ENCODE measurements around the gene UBE2E1.

UBE2E1 gene

DNA sequence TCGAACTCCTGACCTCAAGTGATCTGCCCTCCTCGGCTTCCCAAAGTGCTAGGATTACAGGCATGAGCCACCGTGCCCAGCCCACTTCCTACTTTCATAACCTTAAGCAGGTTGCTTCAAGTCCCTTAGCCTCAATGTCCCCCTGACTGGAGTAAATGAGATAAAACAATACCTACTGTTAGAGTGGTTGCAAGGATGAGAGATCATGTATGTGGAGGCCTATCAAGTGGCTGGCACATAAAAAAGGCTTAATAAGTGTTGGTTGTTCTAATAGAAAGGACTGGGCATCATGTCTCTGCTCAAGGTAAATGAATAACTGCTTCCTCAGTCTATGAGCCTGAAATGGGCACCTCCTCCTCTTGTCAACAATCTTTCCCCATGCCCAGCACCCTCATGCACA is 25.9 kb upstream of the UBE2E1 start:
- Mint-ChIP-seq H3K4me1 (ENCODE audit: low read depth) (no peaks in the 10 kb centered on the region), H3K27me3 (peaks cover 26% of the 10 kb centered on the region), H3K9me3 (no peaks in the 10 kb centered on the region), H3K36me3 (ENCODE audit: low read depth) (no peaks in the 10 kb centered on the region), H3K27ac (no peak overlapping the region), H3K4me3 (no peak overlapping the region)
- DNase-seq = no peak

DNA sequence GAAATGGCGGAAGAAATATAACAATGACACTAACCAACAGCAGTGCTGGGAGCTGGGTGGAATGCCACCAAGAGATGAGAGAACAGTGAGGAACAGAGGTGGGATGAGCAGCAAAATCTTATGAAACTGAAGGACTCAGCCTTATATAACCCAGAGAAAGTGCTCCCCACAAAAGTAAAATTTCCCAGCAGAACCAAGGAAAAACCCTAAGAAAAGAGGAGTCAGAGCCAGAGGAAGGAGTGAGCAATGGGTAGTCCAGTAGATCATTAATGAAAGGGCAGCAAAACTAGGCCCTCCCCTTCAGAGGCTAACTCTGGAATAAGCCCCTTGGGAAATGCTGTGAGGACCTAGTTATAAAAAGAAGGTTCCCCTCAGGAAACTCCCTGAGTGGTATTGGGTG is 24.7 kb upstream of the UBE2E1 start:
- Mint-ChIP-seq H3K36me3 (ENCODE audit: low read depth) (no peaks in the 10 kb centered on the region), H3K27ac (no peak overlapping the region), H3K27me3 (peaks cover 26% of the 10 kb centered on the region), H3K9me3 (no peaks in the 10 kb centered on the region), H3K4me1 (ENCODE audit: low read depth) (no peaks in the 10 kb centered on the region), H3K4me3 (no peak overlapping the region)
- DNase-seq = no peak

DNA sequence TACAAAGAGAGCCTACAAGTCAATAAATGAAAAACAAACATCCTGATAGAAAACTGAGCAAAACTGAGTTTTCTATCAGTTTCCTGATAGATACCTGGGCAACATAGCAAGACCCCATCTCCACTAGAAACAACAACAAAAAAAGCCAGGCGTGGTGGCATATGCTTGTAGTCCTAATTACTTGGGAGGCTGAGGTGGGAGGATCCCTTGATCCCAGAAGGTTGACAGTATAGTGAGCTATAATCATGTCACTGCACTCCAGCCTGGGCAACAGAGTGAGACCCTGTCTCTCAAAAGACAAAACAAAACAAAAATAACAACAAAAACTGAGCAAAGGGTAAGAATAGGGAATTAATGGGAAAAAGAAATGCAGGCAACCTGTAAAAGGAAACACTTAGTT is 23.9 kb upstream of the UBE2E1 start:
- H3K27ac Mint-ChIP-seq = no peak overlapping the region
- peaks cover 26% of the 10 kb centered on the region for H3K27me3 Mint-ChIP-seq
- H3K9me3 Mint-ChIP-seq = no peaks in the 10 kb centered on the region
- no peaks in the 10 kb centered on the region for H3K4me1 Mint-ChIP-seq (ENCODE audit: low read depth)
- no peak for DNase-seq
- no peak overlapping the region for H3K4me3 Mint-ChIP-seq
- H3K36me3 Mint-ChIP-seq (ENCODE audit: low read depth) = no peaks in the 10 kb centered on the region

DNA sequence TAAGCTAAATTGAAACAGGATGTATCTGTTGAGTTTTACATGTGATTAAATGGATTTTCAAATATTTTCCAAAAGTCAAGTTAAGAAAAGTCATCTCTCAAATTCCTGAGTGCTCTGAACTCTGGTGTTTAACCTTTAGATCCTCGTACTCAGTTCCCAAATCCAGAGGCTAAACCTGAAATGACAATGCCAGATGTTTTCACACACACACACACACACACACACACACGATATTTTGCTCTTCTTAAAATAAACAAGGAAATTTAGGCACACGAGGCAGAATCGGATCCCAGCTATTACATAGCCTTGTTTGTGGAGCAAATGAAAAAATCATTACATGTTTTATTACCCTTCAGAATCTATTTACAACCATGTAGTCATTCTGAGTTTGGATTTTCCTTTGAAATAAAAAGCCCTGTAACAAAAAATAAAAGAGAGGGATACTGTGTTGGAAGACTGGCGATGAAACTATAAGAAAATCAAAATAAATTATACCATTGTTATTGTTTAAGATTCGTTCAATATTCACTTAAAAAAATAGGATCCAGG is 20.6 kb upstream of the UBE2E1 start:
- H3K4me1 Mint-ChIP-seq (ENCODE audit: low read depth) = no peaks in the 10 kb centered on the region
- no peak overlapping the region for H3K27ac Mint-ChIP-seq
- peaks cover 21% of the 10 kb centered on the region for H3K27me3 Mint-ChIP-seq
- H3K4me3 Mint-ChIP-seq = no peak overlapping the region
- DNase-seq = no peak
- H3K36me3 Mint-ChIP-seq (ENCODE audit: low read depth) = no peaks in the 10 kb centered on the region
- H3K9me3 Mint-ChIP-seq = no peaks in the 10 kb centered on the region

DNA sequence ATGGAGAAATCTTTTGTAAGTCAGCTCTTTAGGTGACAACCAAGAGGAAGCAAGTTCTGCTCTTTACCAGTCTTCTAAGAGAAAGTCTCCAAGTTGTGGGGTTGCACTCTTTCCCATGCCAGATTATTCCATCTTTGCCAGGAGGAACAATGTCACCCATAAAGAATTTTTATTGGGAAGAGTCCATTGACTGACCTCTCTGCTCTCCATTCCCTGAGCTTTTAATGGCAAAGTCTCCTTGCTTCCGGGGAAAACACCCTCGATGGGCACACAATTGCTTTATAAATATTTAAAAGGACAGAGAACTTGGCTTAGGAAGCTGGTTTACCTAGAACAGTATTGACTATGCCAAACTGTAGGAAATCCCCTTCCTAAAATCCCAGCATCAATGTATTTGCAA is 19.9 kb upstream of the UBE2E1 start:
- H3K36me3 Mint-ChIP-seq (ENCODE audit: low read depth) = no peaks in the 10 kb centered on the region
- H3K27ac Mint-ChIP-seq = no peak overlapping the region
- DNase-seq = no peak
- H3K4me1 Mint-ChIP-seq (ENCODE audit: low read depth) = no peaks in the 10 kb centered on the region
- H3K4me3 Mint-ChIP-seq = no peak overlapping the region
- H3K9me3 Mint-ChIP-seq = no peaks in the 10 kb centered on the region
- H3K27me3 Mint-ChIP-seq = peaks cover 17% of the 10 kb centered on the region

DNA sequence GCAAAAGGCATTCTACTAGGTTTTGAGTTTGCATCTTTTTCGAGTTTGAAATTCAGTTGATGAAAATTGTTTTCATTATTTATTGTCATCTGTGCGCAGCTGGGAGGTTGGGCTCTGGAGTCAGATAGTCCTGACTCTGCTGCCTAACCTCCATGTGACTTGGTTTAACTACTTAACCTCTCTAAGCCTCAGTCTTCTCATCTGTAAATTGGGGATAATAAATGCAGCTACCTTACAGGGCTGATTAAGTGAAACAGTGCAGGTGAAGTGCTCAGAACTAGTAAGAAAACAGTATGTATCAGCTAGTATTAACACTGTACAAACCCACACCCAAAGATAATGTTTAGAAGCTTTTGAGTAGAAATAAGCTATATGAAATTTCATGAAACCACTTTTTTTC is 14.1 kb upstream of the UBE2E1 start:
- peaks cover 3% of the 10 kb centered on the region for H3K4me1 Mint-ChIP-seq (ENCODE audit: low read depth)
- H3K4me3 Mint-ChIP-seq = no peak overlapping the region
- no peaks in the 10 kb centered on the region for H3K9me3 Mint-ChIP-seq
- H3K36me3 Mint-ChIP-seq (ENCODE audit: low read depth) = no peaks in the 10 kb centered on the region
- no peak overlapping the region for H3K27ac Mint-ChIP-seq
- peaks cover 8% of the 10 kb centered on the region for H3K27me3 Mint-ChIP-seq
- no peak for DNase-seq

DNA sequence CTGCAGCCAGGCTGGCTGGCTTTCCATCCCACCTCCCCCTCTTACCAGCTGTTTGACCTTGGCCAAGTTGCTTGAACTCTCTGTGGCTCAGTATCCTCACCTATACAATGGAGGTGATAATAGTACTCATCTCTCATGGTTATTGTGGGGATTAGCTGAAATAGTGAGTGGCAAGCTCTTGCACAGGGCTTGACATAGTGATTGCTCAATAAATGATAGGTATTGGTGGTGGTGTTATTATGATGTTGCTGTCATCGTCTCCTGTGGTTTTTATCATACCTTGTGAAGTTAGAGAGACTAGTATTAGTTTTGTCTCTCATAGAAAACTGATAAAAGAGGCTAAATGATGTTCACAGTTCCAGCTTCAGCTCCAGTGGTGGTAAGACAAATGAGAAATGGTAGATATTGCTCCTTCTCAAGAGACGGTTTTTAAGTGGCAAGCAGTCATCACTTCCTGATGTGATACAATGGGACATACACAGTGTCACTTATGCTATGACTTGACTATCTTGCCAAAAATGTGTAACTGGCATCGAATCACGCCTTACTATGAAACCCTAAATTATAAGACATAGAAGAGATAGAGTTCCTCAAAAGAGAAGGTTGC is 12.1 kb upstream of the UBE2E1 start:
- H3K4me3 Mint-ChIP-seq = no peak overlapping the region
- no peak for DNase-seq
- no peaks in the 10 kb centered on the region for H3K36me3 Mint-ChIP-seq (ENCODE audit: low read depth)
- no peaks in the 10 kb centered on the region for H3K9me3 Mint-ChIP-seq
- peaks cover 8% of the 10 kb centered on the region for H3K27me3 Mint-ChIP-seq
- H3K4me1 Mint-ChIP-seq (ENCODE audit: low read depth) = peaks cover 16% of the 10 kb centered on the region
- no peak overlapping the region for H3K27ac Mint-ChIP-seq

DNA sequence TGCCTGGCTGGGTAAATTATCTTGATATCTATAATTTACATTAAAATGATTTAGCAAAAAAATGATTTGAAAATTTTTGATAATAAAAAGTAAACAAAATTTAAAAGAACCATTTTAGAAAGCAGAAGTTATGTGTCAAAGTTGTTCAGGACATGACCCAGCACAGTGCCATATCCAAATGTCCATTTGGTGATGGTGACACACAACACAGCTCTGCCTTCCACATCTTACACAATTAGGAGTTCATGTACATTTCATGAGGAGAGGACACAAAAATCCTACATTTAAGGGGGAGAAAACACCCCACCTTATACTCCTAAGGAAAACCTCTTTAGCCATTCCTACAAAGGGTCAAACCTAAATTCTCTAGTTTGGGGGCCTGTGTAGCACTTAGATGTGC is 10.7 kb upstream of the UBE2E1 start:
- H3K36me3 Mint-ChIP-seq (ENCODE audit: low read depth) = no peaks in the 10 kb centered on the region
- no peak overlapping the region for H3K27ac Mint-ChIP-seq
- no peak overlapping the region for H3K4me3 Mint-ChIP-seq
- peaks cover 8% of the 10 kb centered on the region for H3K27me3 Mint-ChIP-seq
- H3K9me3 Mint-ChIP-seq = no peaks in the 10 kb centered on the region
- no peak for DNase-seq
- peaks cover 16% of the 10 kb centered on the region for H3K4me1 Mint-ChIP-seq (ENCODE audit: low read depth)

DNA sequence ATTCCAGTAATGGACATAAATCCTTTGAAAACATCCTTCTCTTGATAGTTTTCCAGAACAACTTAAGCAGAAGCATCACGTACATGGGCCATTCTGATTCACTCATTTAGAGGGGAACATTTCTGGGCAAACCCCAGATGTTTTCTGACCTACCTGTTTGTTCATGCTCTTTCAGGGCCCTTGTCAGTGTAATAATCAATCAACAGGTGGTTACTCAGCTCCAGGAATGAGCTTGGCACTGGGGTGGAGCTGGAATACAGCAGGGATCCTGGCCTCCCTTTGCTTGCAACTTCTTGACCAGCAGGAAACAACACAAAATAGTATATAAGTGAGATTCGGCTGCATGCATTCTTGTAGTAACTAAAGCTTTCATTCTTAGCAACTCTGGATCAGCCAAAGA is 9.2 kb upstream of the UBE2E1 start:
- no peak overlapping the region for H3K27ac Mint-ChIP-seq
- H3K9me3 Mint-ChIP-seq = no peaks in the 10 kb centered on the region
- no peak overlapping the region for H3K4me3 Mint-ChIP-seq
- DNase-seq = no peak
- peaks cover 16% of the 10 kb centered on the region for H3K4me1 Mint-ChIP-seq (ENCODE audit: low read depth)
- peaks cover 8% of the 10 kb centered on the region for H3K27me3 Mint-ChIP-seq
- no peaks in the 10 kb centered on the region for H3K36me3 Mint-ChIP-seq (ENCODE audit: low read depth)

DNA sequence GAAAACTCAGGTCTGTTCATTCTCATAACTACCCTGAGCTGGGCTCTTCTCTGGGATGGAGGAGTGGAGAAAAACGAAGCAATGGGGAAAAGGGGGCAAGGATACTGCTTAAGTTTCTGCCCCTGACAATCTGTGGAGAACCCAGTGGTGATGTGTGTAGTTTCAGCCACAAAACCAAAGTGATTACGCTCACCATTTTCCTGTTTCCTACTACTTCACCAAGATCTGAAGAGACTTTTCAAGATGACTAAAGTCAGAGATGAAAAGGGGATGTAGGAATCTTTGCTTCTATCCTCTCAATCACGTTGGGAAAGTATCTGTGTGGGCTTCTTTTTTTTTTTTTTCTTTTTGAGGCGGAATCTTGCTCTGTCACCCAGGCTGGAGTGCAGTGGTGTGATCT is 8.3 kb upstream of the UBE2E1 start:
- Mint-ChIP-seq H3K36me3 (ENCODE audit: low read depth) (no peaks in the 10 kb centered on the region), H3K9me3 (no peaks in the 10 kb centered on the region), H3K4me3 (no peak overlapping the region), H3K4me1 (ENCODE audit: low read depth) (peaks cover 16% of the 10 kb centered on the region), H3K27ac (peak overlapping the region; percentile 41), H3K27me3 (peaks cover 8% of the 10 kb centered on the region)
- no peak for DNase-seq

DNA sequence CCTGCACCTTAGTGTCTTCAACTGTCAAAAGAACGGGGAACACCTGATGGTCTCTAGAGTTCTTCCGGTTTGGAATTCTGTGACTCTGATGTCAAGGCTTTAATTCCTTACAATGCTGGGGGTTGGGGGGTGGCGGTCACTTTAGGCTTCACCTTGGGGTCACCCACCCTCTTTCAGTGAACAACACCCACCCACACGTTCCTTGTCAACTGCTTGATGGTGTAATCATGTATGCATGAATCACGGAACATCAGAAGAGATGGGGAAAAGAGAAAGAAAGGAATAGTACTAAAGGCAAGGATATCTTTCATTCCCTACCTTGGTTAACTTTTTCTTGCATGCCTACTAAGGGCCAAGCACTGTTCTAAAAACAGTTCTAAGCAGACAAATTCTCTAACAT is 7.3 kb upstream of the UBE2E1 start:
- peaks cover 7% of the 10 kb centered on the region for H3K27me3 Mint-ChIP-seq
- DNase-seq = no peak
- no peak overlapping the region for H3K4me3 Mint-ChIP-seq
- H3K27ac Mint-ChIP-seq = no peak overlapping the region
- peaks cover 16% of the 10 kb centered on the region for H3K4me1 Mint-ChIP-seq (ENCODE audit: low read depth)
- H3K36me3 Mint-ChIP-seq (ENCODE audit: low read depth) = no peaks in the 10 kb centered on the region
- H3K9me3 Mint-ChIP-seq = no peaks in the 10 kb centered on the region

DNA sequence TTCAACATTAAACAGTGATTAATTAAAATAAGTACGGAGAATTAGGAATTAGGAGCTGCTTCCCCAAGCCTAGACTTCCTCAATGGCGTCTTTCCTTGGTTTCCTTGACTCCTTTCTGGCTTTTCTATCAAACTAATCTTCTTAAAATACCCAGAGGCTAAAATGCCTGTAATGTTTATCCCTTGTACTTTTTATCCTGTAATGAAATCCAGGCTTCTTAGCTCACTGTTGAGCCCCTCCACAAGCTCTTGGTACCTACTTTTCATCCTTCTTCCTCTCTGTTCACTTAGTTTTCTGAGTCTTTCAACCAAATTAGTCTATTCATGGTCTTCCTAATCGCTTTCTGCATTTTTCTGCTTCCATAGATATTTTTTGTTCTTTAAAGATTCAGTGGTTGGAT is 6.9 kb upstream of the UBE2E1 start:
- Mint-ChIP-seq H3K9me3 (no peaks in the 10 kb centered on the region), H3K36me3 (ENCODE audit: low read depth) (no peaks in the 10 kb centered on the region), H3K27ac (no peak overlapping the region), H3K4me3 (no peak overlapping the region), H3K4me1 (ENCODE audit: low read depth) (peaks cover 15% of the 10 kb centered on the region), H3K27me3 (peaks cover 3% of the 10 kb centered on the region)
- no peak for DNase-seq

DNA sequence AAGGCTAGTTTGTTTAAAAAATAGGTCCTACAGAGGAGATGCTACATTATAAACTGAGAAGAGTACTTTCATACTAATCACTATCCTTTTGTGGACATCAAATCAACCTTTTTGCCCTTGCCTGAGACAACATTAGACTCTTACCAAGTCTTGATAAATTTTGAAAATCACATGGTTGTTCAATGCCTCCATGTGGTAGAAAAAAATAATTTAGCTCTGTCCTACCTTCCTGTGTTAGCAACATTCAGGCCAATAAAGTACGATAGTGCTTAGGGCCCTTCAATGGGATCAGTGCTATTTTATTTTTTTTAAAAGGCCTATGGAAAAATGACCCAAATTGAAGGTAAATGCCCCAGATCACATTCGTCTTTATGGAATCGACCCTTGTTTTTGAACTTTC is 5.0 kb upstream of the UBE2E1 start:
- no peaks in the 10 kb centered on the region for H3K9me3 Mint-ChIP-seq
- H3K4me1 Mint-ChIP-seq (ENCODE audit: low read depth) = peaks cover 24% of the 10 kb centered on the region
- H3K27ac Mint-ChIP-seq = no peak overlapping the region
- no peak overlapping the region for H3K4me3 Mint-ChIP-seq
- no peak for DNase-seq
- H3K36me3 Mint-ChIP-seq (ENCODE audit: low read depth) = no peaks in the 10 kb centered on the region
- peaks cover 9% of the 10 kb centered on the region for H3K27me3 Mint-ChIP-seq

DNA sequence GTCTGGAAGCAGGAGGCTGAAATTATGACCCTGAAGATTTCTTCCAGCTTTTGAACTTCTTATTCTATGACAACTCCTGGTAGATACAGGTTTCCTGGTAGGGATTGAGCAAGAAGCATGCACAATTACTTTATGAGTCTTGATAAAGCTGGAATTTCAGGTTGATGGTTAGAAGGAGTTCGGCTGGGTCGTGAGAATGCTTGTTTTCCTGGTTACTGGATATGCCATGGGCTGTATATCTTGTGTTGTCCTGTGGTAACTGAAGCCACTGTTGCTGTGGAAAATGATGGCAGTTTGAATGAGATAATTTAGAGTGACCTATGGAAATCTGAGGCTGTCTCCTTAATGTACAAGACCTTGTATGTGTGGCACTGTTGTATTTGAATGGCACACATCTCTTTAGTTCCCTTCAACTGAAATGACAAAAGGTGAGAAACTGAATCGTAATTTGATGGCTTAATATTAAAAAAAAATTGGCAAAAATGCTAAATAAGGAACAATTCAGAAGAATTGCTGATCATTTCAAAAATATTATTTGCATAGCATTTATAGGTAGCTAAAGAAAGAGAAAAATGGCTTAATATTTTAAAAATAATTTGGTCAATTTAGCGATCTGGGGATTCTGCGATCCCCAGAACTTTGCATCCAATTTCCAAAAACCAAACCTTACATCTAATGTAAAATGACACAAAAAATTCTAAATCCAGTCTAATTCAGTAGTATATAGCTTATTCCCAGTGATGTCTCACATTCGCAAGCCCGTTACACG is 1.1 kb upstream of the UBE2E1 start:
- peaks cover 37% of the 10 kb centered on the region for H3K4me1 Mint-ChIP-seq (ENCODE audit: low read depth)
- peak overlapping the region; percentile 27 for H3K27ac Mint-ChIP-seq
- peak overlapping the region; percentile 88 for H3K4me3 Mint-ChIP-seq
- H3K36me3 Mint-ChIP-seq (ENCODE audit: low read depth) = peaks cover 19% of the 10 kb centered on the region
- H3K27me3 Mint-ChIP-seq = peaks cover 7% of the 10 kb centered on the region
- no peaks in the 10 kb centered on the region for H3K9me3 Mint-ChIP-seq
- no peak for DNase-seq

DNA sequence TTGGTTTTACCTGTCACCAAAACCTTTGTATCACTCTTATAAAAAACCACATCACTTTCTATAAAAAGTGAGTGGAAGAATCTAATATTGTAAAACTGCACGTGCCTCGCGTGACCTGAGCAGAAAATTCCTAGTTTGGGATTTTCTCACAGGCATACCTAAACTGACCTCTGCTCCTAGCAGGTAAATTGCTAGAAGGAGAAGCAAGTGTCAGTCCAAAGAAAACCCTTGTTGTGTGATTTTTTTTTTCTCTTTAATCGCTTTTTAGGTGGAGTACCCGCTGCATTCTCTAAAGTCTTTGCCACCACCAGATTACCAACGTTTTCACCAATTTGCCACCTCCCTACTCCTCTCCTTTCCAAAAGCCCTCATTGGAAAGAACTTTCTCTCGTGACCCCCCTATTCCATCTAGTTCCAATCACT is 534 bp upstream of the UBE2E1 start:
- H3K9me3 Mint-ChIP-seq = no peaks in the 10 kb centered on the region
- H3K4me1 Mint-ChIP-seq (ENCODE audit: low read depth) = peaks cover 43% of the 10 kb centered on the region
- H3K4me3 Mint-ChIP-seq = peak overlapping the region; percentile 88
- DNase-seq = no peak
- H3K36me3 Mint-ChIP-seq (ENCODE audit: low read depth) = peaks cover 22% of the 10 kb centered on the region
- peaks cover 7% of the 10 kb centered on the region for H3K27me3 Mint-ChIP-seq
- peak overlapping the region; percentile 96 for H3K27ac Mint-ChIP-seq

Data from activated T-cell treated with anti-CD3 and anti-CD28 coated beads, Interleukin-2, amount 50 U/mL, for 24 hours (primary cell).